Measurements from ENCODE around the gene SLMAP. TPM values are rescaled to one million over a fixed set of nuclear protein-coding genes. Genes with fewer than 3 reads are reported as not detected.

SLMAP gene
- total and polyA plus RNA-seq, 2 of the 13 experiments (the other 11 are each of a cell fraction or from before 2014, with no cell fraction given) = 24.0 to 48.3 TPM

- POLR2A ChIA-PET = interaction anchor here (0.8 to 2.2 kb wide), 5 partner anchors 10 to 92 kb away, joined by 3 to 17 read pairs (median 3); no protein-coding TSS in a partner anchor
- peak overlapping the region; percentile 74 for H3K27ac ChIP-seq (ENCODE audit: extremely low read length, insufficient read depth, low read length)
- DNase-seq (ENCODE audit: low spot score) = peak; percentile 80
- no peak for TF ChIP-seq HBP1 (CRISPR knock-in tag; IDR thresholded peaks at IDR 0.05; ENCODE audit: low read depth)
- peak; percentile 43; the same call in 1 of the 2 replicates for TF ChIP-seq ARID2 (CRISPR knock-in tag; IDR thresholded peaks at IDR 0.05; ENCODE audit: borderline replicate concordance)
- peak; percentile 74 for TF ChIP-seq STAG1 (CRISPR knock-in tag; IDR thresholded peaks at IDR 0.05)
- no peak for TF ChIP-seq ELF1 (CRISPR knock-in tag; IDR thresholded peaks at IDR 0.05)
- TF ChIP-seq SMC3 (IDR thresholded peaks at IDR 0.05; ENCODE audit: low read length) = peak; percentile 50; the same call in 1 of the 2 replicates
- TF ChIP-seq NKX3-1 (CRISPR knock-in tag; IDR thresholded peaks at IDR 0.05) = no peak
- TF ChIP-seq CEBPG (CRISPR knock-in tag; IDR thresholded peaks at IDR 0.05) = peak; percentile 67
- TF ChIP-seq SIX1 (CRISPR knock-in tag; IDR thresholded peaks at IDR 0.05; ENCODE audit: borderline replicate concordance) = peak; percentile 19; the same call in 1 of the 2 replicates
- TF ChIP-seq ZNF687 (CRISPR knock-in tag; IDR thresholded peaks at IDR 0.05) = peak; percentile 59; the same call in 1 of the 2 replicates
- no peak for TF ChIP-seq SRSF9 (IDR thresholded peaks at IDR 0.05; ENCODE audit: borderline replicate concordance, insufficient read depth, low read depth, low read length, poor library complexity, severe bottlenecking)
- TF ChIP-seq CHD4 (IDR thresholded peaks at IDR 0.05; ENCODE audit: borderline replicate concordance, low read length) = 0 out of 2 replicates have a peak, but pooled peaks have one; percentile 40
- peak; percentile 94 for TF ChIP-seq ZMYM3 (CRISPR knock-in tag; IDR thresholded peaks at IDR 0.05)
- peak; percentile 36; the same call in 1 of the 2 replicates for TF ChIP-seq TARDBP (CRISPR knock-in tag; IDR thresholded peaks at IDR 0.05)
- no peak for TF ChIP-seq ZHX1 (CRISPR knock-in tag; IDR thresholded peaks at IDR 0.05; ENCODE audit: low read depth)
- 0 out of 2 replicates have a peak, but pooled peaks have one; percentile 0 for TF ChIP-seq ZSCAN29 (CRISPR knock-in tag; conservative IDR thresholded peaks at IDR 0.05)
Measured at GRCh38 chr3:57961828-57962447, 205.8 kb downstream of the SLMAP start.

More at GRCh38 chr3:57961828-57962447, 205.8 kb downstream of the SLMAP start:
- Histone ChIP-seq H3K36me3 (replicated peaks in 1 of 2; ENCODE audit: control insufficient read depth in 1 of 2, insufficient read depth in 2 of 2, low read length in 2 of 2) (no peaks in the 10 kb centered on the region), H3K9me3 (ENCODE audit: low read length) (no peaks in the 10 kb centered on the region), H3K4me2 (ENCODE audit: low read depth, low read length) (peak overlapping the region; percentile 77), H3K9ac (ENCODE audit: insufficient read depth, low read depth, low read length) (peak overlapping the region; percentile 40), H3K4me3 (replicated peaks in 1 of 3; ENCODE audit: insufficient read depth in 1 of 3, low read depth in 2 of 3, low read length in 3 of 3) (peak overlapping the region in 1 of 3 experiments; percentile 60; a peak in 2 of 6 replicates), H2AFZ (ENCODE audit: low read length) (no peak overlapping the region), H3K4me1 (ENCODE audit: insufficient read depth, low read length) (peaks cover 59% of the 10 kb centered on the region), H3K79me2 (ENCODE audit: insufficient read depth, low read length) (no peaks in the 10 kb centered on the region), H3K27me3 (ENCODE audit: control insufficient read depth in 1 of 2, insufficient read depth in 2 of 2, low read length in 2 of 2) (no peaks in the 10 kb centered on the region), H4K20me1 (ENCODE audit: insufficient read depth, low read length) (no peaks in the 10 kb centered on the region)
- ATAC-seq = peak; percentile 47
- CTCF ChIA-PET (ENCODE audit: low intra/inter-chr PET ratio, low total read pairs) = no interaction called here
- WGBS (ENCODE audit: low lambda C conversion rate) = 25% methylated on average over 5 of the region's 5 CpGs
- FAIRE-seq = peak; percentile 57
- intact Hi-C loops (cut with micrococcal nuclease; ENCODE audit: unreplicated experiment) = loop anchor here (1.0 to 5.0 kb wide), 3 partner anchors 45 to 211 kb away; partner anchors contain the start of gene FLNB
- in situ Hi-C loops (cut with HindIII; ENCODE audit: extremely low pct_ligation_motif_present, low pct_unique_long_range_greater_than_20kb) = loop anchor here (5.0 kb wide), 1 partner anchor 45 kb away; the partner anchor contains the start of gene FLNB
- TSS peak; percentile 74 for BruUV-seq (replicated peaks)
